GM10847 (cell line): ENCODE data around the gene ASIC3.
A peak's percentile ranks its signal among the peaks of the same experiment; 100 is the strongest.

Experiments
- POLR2A ChIP-seq: IDR thresholded peaks from 2 replicates; pipeline ENCODE4 v1.6.1; 2011; ENCODE audit not compliant: insufficient read length; ENCODE audit errors: extremely low read depth

ASIC3 gene

GRCh38 chr7:151059367-151060112, 11.2 kb downstream of the ASIC3 start, which contains the start of gene SLC4A2:
TSS of gene SLC4A2 (plus strand) at chr7:151059589. CDS start at chr7:151061988, 2,399 bp downstream.
- peak; percentile 59 for TF ChIP-seq POLR2A

- no peak for TF ChIP-seq POLR2A
Measured at GRCh38 chr7:151060113-151060415, 11.7 kb downstream of the ASIC3 start.

DNA sequence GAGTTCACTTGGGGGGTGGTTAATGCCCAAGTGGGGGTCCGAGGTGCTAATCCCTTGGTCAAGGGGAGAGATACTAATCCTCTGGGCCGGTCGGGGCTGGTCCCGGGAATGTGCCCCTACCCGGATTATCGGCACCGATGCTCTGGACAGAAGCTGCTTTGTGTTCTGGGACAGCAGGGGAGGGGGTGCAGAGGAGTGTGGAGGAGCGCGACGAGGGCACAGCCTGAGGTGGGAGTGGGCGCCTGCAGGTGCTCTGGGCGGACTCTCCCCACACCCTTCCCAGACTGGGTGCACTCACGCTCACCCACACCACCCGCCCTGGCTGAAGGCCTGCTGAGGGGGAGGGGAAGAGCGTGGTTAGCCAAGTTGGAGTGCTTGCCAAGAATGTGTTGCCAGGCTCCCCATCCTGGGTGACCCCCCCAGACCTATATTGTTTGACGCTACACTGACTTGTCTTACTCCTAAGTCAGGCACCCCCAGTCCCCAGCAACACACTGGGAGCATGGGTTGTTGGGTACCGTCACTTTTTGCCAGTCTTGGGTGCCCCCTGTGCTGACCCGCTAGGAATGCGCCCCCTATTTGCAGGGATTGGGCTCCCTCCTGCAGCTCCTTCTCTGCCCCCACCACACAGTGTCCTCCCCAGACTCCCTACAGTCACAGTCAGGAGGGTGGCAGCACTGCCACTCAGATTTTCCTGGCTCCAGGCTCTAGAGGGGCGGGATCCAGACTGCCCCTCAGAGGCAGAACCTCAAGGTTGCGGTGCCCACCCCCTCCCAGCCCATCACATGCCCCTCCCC, 12.3 kb downstream of the ASIC3 start:
- no peak for TF ChIP-seq POLR2A

GRCh38 chr7:151061213-151062110, 13.1 kb downstream of the ASIC3 start:
- TF ChIP-seq POLR2A = no peak

DNA sequence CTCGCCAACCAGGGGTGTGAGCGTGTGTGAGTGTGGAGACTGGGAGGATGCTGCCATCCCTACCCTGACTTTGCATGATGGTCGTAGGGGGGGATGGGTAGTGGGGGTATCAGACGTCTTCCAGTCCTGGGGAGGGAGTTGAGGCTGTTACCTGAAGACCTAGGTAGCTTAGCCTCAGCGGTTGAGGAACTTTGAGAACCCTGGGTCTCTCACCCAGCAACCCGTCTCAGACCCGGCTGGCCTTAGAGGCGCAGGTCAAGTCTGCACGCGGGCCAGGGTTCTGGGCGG, 13.7 kb downstream of the ASIC3 start:
- no peak for TF ChIP-seq POLR2A

DNA sequence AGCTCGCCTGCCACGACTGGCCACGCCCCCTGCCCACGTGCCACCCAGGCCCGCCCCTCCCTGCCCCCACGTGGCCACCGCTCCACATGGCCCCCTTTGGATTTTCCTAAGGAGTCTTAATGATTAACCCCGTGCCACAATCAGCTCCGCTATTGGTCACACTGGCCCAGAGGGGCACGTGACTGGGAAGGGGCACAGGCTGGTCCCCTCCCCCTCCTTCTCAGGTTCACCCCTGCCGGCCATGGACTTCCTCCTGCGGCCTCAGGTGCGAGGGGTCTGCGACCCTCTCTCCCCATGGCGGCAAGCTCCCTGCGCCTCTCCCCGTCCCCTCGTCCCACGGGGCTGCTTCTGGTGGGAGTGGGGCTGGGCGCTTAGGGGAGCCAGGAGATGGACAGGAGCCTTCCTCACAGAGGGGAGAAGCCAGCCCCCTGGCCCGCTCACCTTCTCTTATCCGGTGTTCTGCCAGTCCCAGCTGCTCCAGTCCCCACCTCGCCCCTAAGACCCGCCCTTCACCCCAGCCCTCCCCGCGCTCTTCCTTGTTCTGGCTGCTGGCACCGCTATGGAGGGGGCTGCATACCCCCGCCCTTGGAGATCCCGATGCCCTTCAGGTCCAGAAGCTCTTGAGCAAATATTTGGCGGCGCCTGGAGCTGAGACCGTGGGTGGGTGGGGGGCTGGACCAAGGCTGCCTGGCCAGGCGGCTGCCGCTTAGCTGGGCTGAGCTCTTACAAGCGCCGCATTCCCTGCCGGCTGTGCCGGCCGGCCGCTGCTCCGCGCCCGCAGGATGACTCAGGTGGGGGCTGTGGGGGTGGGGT, 14.3 kb downstream of the ASIC3 start:
- TF ChIP-seq POLR2A = no peak

DNA sequence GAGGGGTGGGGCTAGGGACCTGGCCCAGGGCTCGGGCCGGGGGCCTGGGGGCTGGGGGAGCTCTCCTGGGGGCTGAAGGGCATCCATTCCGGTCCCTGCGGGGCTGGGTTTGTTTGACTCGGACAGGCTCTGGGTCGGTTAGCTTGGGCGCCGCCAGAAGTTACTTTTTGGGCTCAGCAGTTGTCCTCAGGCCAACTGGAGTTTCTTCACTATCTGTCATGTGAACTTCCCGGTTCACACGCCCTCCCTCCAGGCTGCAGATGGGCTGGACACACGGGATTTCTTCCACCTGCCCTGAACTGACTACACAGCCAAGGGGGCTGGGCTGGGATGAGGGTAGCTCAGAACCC, 14.9 kb downstream of the ASIC3 start:
- no peak for TF ChIP-seq POLR2A

DNA sequence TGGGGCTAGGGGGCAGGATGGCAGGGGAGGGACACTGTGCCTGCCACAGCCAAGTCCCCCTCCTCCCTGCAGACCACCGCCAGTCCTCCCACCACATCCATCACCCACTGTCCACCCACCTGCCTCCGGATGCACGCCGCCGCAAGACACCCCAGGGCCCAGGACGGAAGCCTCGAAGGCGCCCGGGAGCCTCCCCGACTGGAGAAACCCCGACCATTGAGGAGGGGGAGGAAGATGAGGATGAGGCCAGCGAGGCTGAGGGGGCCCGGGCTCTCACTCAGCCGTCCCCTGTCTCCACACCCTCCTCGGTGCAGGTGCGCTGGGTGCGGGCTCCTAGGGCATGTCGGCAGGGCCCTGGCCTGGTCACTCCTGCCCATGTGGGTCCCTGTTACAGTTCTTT, 16.1 kb downstream of the ASIC3 start:
- no peak for TF ChIP-seq POLR2A

DNA sequence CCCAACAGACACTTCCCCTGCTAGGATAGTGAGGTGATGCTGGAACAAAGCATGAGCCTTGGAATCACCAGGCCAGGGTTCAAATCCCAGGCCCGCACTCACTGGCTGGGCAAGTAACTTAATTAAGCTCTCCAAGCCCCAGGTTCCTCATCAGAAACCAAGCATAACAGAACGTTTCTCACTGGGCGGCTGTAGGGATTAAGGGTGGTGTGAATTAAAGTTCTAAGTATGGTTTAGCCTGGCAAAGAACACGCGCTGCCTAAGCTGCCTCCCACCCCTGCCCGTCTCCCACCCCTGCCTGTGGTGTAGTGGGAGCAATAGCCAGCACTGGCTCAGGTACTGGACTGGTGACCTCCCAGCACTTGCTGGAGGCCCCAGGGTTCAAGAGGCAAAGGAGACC, 16.7 kb downstream of the ASIC3 start:
- no peak for TF ChIP-seq POLR2A

DNA sequence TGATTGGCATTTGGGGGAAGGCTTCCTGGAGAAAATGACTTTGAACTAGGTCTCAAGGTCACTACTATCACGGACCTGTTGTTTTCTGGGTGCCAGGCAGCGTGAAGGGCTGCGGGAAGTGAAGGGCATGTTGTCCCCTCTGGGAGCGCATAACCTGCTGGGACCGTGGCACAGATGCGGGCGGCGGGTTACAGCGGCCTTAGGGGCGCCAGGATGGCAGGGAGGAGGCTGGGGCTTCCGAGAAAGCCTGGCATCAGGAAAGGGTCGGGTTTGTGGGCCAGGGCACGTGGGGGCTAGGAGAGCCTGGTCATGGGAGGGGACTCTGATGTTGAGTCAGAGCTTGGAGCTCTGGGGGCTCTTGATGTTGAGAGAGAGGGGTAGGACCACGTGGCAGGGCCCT, 17.2 kb downstream of the ASIC3 start:
- TF ChIP-seq POLR2A = no peak

DNA sequence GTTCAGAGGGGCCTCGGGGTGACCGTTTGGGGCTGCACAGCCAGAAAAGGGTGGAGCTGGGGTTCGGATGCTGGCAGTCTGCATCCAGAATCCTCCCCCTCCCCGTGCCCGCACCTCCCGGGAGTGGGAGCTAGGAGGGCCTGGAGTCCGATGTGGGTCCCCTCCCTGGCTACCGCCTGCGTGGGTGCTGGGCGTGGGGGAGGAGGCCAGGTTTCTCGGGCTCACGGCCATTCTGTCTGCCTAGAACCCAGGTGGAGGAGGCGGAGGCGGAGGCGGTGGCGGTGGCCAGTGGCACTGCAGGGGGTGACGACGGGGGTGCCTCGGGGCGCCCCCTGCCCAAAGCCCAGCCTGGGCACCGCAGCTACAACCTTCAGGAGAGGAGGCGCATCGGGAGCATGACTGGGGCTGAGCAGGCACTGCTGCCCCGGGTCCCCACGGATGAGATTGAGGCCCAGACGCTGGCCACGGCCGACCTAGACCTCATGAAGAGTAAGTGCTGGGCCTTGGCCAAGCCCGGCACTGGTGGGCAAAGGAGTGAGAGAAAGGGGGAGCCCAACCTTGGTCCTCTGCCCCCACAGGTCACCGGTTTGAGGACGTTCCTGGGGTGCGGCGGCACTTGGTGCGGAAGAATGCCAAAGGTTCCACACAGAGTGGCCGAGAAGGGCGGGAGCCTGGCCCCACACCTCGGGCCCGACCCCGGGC, 18.1 kb downstream of the ASIC3 start:
- no peak for TF ChIP-seq POLR2A

GRCh38 chr7:151068069-151068773, 19.9 kb downstream of the ASIC3 start:
- no peak for TF ChIP-seq POLR2A

DNA sequence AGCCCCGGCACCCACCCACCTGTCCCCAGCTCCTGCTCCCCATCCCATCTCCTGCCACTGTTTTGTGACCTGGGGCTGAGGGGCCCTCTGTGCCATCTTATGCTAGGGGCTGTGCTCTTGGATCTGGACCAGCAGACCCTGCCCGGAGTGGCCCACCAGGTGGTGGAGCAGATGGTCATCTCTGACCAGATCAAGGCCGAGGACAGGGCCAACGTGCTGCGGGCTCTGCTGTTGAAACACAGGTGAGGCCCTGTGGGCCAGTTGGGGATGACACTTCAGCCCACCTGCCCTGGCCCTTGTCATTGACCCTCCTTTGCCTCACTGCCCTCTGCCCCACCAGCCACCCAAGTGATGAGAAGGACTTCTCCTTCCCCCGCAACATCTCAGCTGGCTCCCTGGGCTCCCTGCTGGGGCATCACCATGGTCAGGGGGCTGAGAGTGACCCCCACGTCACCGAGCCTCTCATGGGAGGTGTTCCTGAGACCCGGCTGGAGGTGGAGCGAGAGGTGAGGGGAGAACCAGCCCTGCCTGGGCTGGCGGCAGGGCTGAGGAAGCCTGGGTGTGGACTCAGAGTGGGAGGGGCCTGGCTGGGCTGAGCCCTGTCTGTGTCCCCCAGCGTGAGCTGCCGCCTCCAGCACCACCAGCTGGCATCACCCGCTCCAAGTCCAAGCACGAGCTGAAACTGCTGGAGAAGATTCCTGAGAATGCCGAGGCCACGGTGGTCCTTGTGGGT, 21.7 kb downstream of the ASIC3 start:
- no peak for TF ChIP-seq POLR2A
